ENCODE results near the gene CACNA1C. TPM values are rescaled to one million over a fixed set of nuclear protein-coding genes. Genes with fewer than 3 reads are reported as not detected.

The CACNA1C gene
- total RNA-seq, 2 experiments from 2014 or later = 0.69 to 1.4 TPM

DNA sequence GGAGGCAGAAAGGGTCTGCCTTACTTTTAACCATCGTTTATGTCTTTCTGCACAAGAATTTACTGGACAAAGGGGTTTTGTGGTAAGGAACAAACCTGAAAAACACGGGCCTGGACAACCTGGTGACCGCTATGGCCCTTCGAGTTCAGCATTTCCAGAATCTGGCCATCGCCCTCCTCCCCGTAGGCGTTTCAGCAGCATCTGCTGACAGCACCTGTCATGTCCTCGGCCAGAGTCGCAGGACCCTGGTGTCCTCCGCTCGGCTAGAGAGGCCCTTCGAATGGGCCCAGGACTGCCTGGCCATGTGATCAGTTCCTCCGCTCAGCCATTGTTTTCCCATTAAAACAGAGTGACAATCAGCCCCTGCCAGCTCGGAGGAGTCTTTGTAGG, 599.2 kb downstream of the CACNA1C start:
- H3K4me3 ChIP-seq (ENCODE audit: low read depth, low read length, poor library complexity, severe bottlenecking) = no peak overlapping the region
- no peaks in the 10 kb centered on the region for H3K79me2 ChIP-seq (ENCODE audit: insufficient read depth, low read depth, low read length)
- BruUV-seq (replicated peaks) = no TSS peak
- TF ChIP-seq CTCF (conservative IDR thresholded peaks at IDR 0.05; ENCODE audit: low read length) = no peak
- no peak for TF ChIP-seq EZH2phosphoT487 (IDR thresholded peaks at IDR 0.05; ENCODE audit: borderline replicate concordance, low read depth, low read length)
- H3K9me3 ChIP-seq (ENCODE audit: low read length) = no peaks in the 10 kb centered on the region; the same call in 1 of the 2 replicates
- H3K9me2 ChIP-seq (ENCODE audit: insufficient read depth, low read length) = no peaks in the 10 kb centered on the region
- DNase-seq (ENCODE audit: low spot score) = no peak
- ChIA-PET CTCF (ENCODE audit: unreplicated experiment) (no interaction called here), POLR2A (no interaction called here)
- H3K27ac ChIP-seq (ENCODE audit: low read depth, low read length, poor library complexity, severe bottlenecking) = no peak overlapping the region
- H2AFZ ChIP-seq (ENCODE audit: low read length) = no peak overlapping the region
- intact Hi-C loops (cut with micrococcal nuclease; ENCODE audit: unreplicated experiment) = no loop called here
- no peaks in the 10 kb centered on the region for H4K20me1 ChIP-seq (ENCODE audit: insufficient read depth, low read length)
- no peak overlapping the region for H3K4me2 ChIP-seq (ENCODE audit: low read length)
- no peaks in the 10 kb centered on the region for H3K36me3 ChIP-seq (ENCODE audit: insufficient read depth, low read length)
- H3K4me1 ChIP-seq (ENCODE audit: insufficient read depth, low read length, poor library complexity, severe bottlenecking) = no peaks in the 10 kb centered on the region

- no TSS peak for BruUV-seq (replicated peaks)
- H3K36me3 ChIP-seq (ENCODE audit: insufficient read depth, low read length) = no peaks in the 10 kb centered on the region
- DNase-seq (ENCODE audit: low spot score) = no peak
- CTCF ChIA-PET (ENCODE audit: unreplicated experiment) = no interaction called here
- POLR2A ChIA-PET = no interaction called here
- no peaks in the 10 kb centered on the region for H3K79me2 ChIP-seq (ENCODE audit: insufficient read depth, low read depth, low read length)
- no peaks in the 10 kb centered on the region for H4K20me1 ChIP-seq (ENCODE audit: insufficient read depth, low read length)
- intact Hi-C loops (cut with micrococcal nuclease; ENCODE audit: unreplicated experiment) = no loop called here
- H3K4me3 ChIP-seq (ENCODE audit: low read depth, low read length, poor library complexity, severe bottlenecking) = no peak overlapping the region
- no peak overlapping the region for H3K27ac ChIP-seq (ENCODE audit: low read depth, low read length, poor library complexity, severe bottlenecking)
- H3K9me3 ChIP-seq (ENCODE audit: low read length) = no peaks in the 10 kb centered on the region; the same call in 1 of the 2 replicates
- H2AFZ ChIP-seq (ENCODE audit: low read length) = no peak overlapping the region
- no peak overlapping the region for H3K4me2 ChIP-seq (ENCODE audit: low read length)
- H3K9me2 ChIP-seq (ENCODE audit: insufficient read depth, low read length) = no peaks in the 10 kb centered on the region
- H3K4me1 ChIP-seq (ENCODE audit: insufficient read depth, low read length, poor library complexity, severe bottlenecking) = no peaks in the 10 kb centered on the region
- TF ChIP-seq EZH2phosphoT487 (IDR thresholded peaks at IDR 0.05; ENCODE audit: borderline replicate concordance, low read depth, low read length) (no peak), CTCF (conservative IDR thresholded peaks at IDR 0.05; ENCODE audit: low read length) (no peak)
These were observed 599.8 kb downstream of the CACNA1C start for GRCh38 chr12:2652401-2653081.

DNA sequence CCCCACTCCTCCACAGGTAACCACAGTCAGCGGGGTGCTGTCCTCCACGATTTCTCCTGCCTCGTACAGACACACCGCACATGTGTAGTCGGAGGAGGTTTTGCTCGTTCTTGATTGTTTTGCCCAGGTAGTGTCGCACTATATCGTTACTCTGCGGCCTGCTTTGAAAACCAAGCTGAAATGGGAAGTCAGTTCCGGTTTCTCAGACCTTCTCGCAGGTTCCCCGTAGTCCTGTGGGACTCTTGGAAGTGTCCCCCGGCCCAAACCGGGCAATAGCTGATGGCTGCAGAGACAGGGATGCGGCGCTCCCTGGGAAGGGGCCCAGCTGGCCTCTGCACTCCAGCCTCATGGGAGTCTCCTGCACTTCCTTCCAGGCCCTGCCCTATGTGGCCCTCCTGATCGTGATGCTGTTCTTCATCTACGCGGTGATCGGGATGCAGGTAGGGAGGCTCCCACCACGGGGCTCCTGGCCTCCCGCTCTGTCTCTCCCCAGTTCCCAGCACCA, 600.7 kb downstream of the CACNA1C start:
- H3K9me2 ChIP-seq (ENCODE audit: insufficient read depth, low read length) = no peaks in the 10 kb centered on the region
- TF ChIP-seq EZH2phosphoT487 (IDR thresholded peaks at IDR 0.05; ENCODE audit: borderline replicate concordance, low read depth, low read length) (no peak), CTCF (conservative IDR thresholded peaks at IDR 0.05; ENCODE audit: low read length) (no peak)
- intact Hi-C loops (cut with micrococcal nuclease; ENCODE audit: unreplicated experiment) = no loop called here
- H3K4me1 ChIP-seq (ENCODE audit: insufficient read depth, low read length, poor library complexity, severe bottlenecking) = peaks cover 4% of the 10 kb centered on the region
- H3K36me3 ChIP-seq (ENCODE audit: insufficient read depth, low read length) = no peaks in the 10 kb centered on the region
- no peaks in the 10 kb centered on the region; the same call in 1 of the 2 replicates for H3K9me3 ChIP-seq (ENCODE audit: low read length)
- no TSS peak for BruUV-seq (replicated peaks)
- H3K79me2 ChIP-seq (ENCODE audit: insufficient read depth, low read depth, low read length) = no peaks in the 10 kb centered on the region
- H2AFZ ChIP-seq (ENCODE audit: low read length) = no peak overlapping the region
- H4K20me1 ChIP-seq (ENCODE audit: insufficient read depth, low read length) = no peaks in the 10 kb centered on the region
- no peak overlapping the region for H3K4me3 ChIP-seq (ENCODE audit: low read depth, low read length, poor library complexity, severe bottlenecking)
- no peak overlapping the region for H3K27ac ChIP-seq (ENCODE audit: low read depth, low read length, poor library complexity, severe bottlenecking)
- H3K4me2 ChIP-seq (ENCODE audit: low read length) = no peak overlapping the region
- ChIA-PET POLR2A (no interaction called here), CTCF (ENCODE audit: unreplicated experiment) (no interaction called here)
- no peak for DNase-seq (ENCODE audit: low spot score)
